DND-41 (cell line): Measurements from ENCODE around the gene POLR2C.

Experiments
- CTCF ChIP-seq: IDR thresholded peaks from 2 replicates; pipeline ENCODE4 v1.5.1; 2012; ENCODE audit warnings: borderline replicate concordance, low read length, moderate library complexity, mild to moderate bottlenecking; ENCODE audit not compliant: poor library complexity, severe bottlenecking; ENCODE audit errors: extremely low read depth
- EZH2 ChIP-seq: IDR thresholded peaks from 3 replicates; pipeline ENCODE4 v1.6.1; 2012; ENCODE audit warnings: borderline replicate concordance, low read depth, mild to moderate bottlenecking, moderate library complexity, low read length, inconsistent platforms; ENCODE audit not compliant: severe bottlenecking

- TF ChIP-seq EZH2 (no peak), CTCF (no peak)
Observed at GRCh38 chr16:57478396-57479204, 16.1 kb downstream of the POLR2C start.
